GM18507 (cell line): ENCODE data around the gene POP4.

Experiments used
- DNase-seq: peaks from one replicate; pipeline ENCODE4 v3.0.0; 2011; ENCODE audit warnings: low read depth; ENCODE audit not compliant: insufficient read length; ENCODE audit errors: extremely low spot score
- FAIRE-seq: peaks from 2 replicates; lab custom pipeline; 2011; peaks lifted over from hg19 to GRCh38; lab: Jason Lieb, UNC

POP4 gene

GRCh38 chr19:29653398-29653797 is 47.3 kb downstream of the POP4 start:
- DNase-seq (no peak), FAIRE-seq (no peak)

DNA sequence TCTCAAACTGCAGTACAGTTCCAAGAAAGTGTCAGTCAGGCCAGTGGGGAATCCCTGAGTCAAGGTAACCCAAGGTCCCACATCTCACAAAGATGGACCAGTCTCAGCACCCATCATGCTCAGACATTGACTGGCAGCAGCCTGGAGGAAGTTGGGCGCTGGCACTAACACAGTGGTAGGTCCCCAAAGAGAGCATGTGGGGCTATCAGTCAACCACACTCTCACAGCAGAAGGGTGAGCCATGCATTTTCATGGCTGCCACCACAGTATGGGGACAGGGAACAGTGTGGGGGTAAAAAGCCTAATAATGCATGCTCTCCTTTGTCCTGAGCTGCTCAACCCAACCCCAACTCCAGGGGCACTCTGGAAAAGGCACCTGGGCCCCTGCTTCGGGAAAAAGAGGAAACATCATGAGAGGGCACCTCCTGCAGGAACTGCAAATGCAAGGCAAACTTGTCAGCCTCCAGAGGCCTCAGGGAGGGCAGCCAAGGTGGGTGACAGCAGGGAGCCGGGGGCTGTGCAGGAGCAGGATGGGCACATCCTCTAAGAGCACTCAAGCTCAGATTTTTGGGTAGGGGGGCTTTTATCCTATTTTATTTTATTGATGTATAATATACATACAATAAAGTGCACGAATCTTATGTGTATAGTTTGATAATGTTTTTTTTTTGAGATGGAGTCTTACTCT is 49.7 kb downstream of the POP4 start:
- no peak for DNase-seq
- FAIRE-seq: no peak

GRCh38 chr19:29658221-29658991 is 52.3 kb downstream of the POP4 start:
- DNase-seq: no peak

DNA sequence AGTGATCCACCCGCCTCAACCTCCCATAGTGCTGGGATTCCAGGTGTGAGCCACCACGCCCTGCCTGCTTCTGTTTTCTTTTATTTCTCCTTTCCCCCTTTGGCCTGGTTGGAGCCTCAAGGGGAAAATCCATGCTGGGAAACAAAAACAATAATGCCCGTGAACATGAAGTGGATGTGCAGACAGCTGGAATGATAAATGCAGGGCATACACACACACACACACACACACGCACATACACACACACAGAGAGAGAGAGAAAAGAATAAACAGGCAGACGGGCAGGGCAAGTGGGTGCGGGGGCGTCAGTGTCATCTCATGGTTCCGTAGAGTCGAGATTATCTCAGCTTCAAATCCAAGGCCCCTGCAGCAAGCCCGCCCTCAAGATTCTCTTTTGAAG is 54.8 kb downstream of the POP4 start:
- DNase-seq (no peak), FAIRE-seq (no peak)

More at GRCh38 chr19:29658221-29658991, 52.3 kb downstream of the POP4 start:
- no peak for FAIRE-seq

GRCh38 chr19:29662278-29662603 is 56.2 kb downstream of the POP4 start:
- FAIRE-seq: no peak
- DNase-seq: no peak

DNA sequence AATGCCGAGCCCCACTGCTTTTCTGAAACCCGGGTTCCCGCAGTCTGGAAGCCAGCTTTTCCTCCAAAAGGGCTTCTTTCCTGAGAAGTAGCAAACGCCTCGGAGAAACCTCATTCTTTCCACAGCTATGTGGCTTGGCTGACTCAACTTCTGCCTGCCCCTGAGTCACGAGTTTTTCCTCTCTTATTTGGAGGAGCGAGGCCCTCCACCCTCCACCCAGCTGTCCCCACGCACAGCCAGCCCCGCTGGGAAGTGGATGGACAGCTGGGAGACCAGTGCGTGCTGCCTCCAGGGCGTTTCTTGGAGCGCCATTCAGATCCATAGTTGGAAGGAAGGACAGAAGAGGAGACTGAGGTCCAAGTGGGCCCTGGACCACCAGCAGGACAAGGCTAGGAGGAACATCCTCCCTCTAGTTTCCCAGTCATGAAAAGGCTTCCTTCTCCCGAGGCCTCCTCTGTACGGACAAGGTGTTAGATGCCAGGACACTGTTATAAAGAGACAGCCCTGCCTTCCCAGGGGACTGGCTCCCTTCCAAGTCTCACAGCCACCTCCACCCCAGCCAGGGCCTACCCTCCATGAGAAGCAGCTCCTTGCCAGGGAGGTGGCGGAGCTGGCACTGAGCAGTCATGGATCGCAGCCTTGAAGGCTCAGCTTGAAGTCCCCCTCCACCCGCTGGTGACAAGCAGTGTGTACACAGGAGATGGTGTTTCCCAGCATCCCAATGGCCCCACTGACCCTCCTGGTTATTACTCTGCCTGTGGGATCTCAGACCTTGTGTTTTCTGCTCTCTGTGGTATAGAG is 56.7 kb downstream of the POP4 start:
- no peak for FAIRE-seq
- DNase-seq: no peak

- DNase-seq (no peak), FAIRE-seq (no peak)
Observed at GRCh38 chr19:29663861-29664752, 58.0 kb downstream of the POP4 start.

DNA sequence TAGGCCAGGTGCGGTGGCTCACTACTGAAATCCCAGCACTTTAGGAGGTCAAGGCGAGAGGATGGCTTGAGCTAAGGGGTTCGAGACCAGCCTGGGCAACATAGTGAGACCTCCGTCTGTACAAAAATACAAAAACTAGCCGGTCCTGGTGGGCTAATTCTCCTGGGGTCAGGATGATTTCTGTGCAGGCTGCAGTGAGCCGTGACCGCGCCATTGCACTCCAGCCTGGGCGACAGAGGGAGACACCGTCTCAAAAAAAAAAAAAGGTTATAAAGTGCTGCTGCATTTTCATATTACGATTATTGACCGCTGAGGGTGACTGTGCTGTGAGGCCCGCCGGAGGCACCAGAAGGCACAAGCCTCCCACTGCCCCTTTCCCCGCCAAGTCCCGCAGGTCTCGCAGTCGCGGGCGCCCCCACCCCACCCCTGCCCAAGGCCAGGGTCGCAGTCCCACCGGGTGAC is 58.7 kb downstream of the POP4 start:
- no peak for FAIRE-seq
- no peak for DNase-seq

DNA sequence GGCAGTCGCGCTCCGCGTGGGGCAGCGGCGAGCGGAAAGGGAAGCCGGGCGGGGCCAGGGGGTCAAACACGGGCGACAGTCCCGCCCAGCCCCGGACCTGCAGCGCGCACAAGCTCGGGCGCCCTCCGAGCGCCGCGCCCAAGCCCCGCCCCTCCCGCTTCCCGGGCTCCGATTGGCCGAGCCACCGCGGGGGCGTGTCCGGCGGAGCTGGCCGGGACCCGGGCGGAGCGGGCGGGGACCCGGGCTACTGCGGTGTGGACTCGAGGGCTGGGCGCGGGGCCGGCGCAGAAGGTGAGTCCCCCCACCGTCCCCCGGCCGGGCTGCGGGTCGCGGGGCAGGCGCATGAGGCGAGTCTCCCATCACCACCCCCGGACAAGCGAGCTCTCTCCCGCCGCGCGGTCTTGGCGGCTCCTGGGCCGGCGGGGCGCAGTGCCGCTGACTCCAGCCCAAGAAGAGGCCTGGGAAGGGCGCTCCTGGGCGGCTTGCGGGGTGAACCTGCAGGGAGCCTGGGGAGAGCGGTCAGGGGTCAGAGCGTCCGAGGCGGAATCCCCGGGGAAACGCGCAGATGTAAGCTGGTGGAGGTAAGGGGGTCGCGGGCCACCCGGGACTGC is 59.2 kb downstream of the POP4 start, which contains the start of gene PLEKHF1:
Gene PLEKHF1 (plus strand): TSS at position 247 of the 611 bp plus-strand sequence. CDS start 8,379 bp downstream, outside the sequence.
- peak; percentile 91 for FAIRE-seq
- DNase-seq: peak; percentile 94

GRCh38 chr19:29665826-29666577 is 59.9 kb downstream of the POP4 start:
- no peak for DNase-seq
- FAIRE-seq: peak; percentile 65
